ENCODE measurements around the gene MINDY4B. TPM values are rescaled to one million over a fixed set of nuclear protein-coding genes. Genes with fewer than 3 reads are reported as not detected.

The MINDY4B gene
- total and polyA plus RNA-seq, 2 experiments from 2014 or later: not detected

- no peak for TF ChIP-seq ZNF462 (CRISPR knock-in tag; IDR thresholded peaks at IDR 0.05)
- no peak for TF ChIP-seq EZH2phosphoT487 (IDR thresholded peaks at IDR 0.05; ENCODE audit: unreplicated experiment)
- TF ChIP-seq CTCF (conservative IDR thresholded peaks at IDR 0.05; ENCODE audit: low read depth in 2 of 2): no peak
Measured at GRCh38 chr3:150850191-150850590, 55.0 kb downstream of the MINDY4B start (continued).

- H3K27ac Mint-ChIP-seq: no peak overlapping the region
- Histone ChIP-seq H3K79me2 (replicated peaks; ENCODE audit: insufficient read depth) (no peaks in the 10 kb centered on the region), H3K4me1 (ENCODE audit: insufficient read depth) (peaks cover 20% of the 10 kb centered on the region), H3K27ac (ENCODE audit: low read depth) (no peak overlapping the region), H2AFZ (no peak overlapping the region), H3K36me3 (ENCODE audit: insufficient read depth) (no peaks in the 10 kb centered on the region), H4K20me1 (replicated peaks; ENCODE audit: insufficient read depth) (no peaks in the 10 kb centered on the region), H3F3A (replicated peaks; ENCODE audit: low read depth) (no peaks in the 10 kb centered on the region), H3K9me2 (ENCODE audit: insufficient read depth) (no peaks in the 10 kb centered on the region), H3K4me2 (no peak overlapping the region), H3K27me3 (ENCODE audit: insufficient read depth) (no peaks in the 10 kb centered on the region), H3K4me3 (no peak overlapping the region)
- no peaks in the 10 kb centered on the region for H3K27me3 Mint-ChIP-seq (ENCODE audit: insufficient read depth, low read depth, poor library complexity)
- DNase-seq (ENCODE audit: low spot score) (no peak), ATAC-seq (no peak)
- H3K4me3 Mint-ChIP-seq: no peak overlapping the region
- H3K4me1 Mint-ChIP-seq: peaks cover 13% of the 10 kb centered on the region
- peaks cover 21% of the 10 kb centered on the region; the same call in 2 of the 3 replicates for H3K9me3 Mint-ChIP-seq
- H3K36me3 Mint-ChIP-seq (ENCODE audit: low read depth): peaks cover 19% of the 10 kb centered on the region; the same call in 2 of the 3 replicates
- no peak for TF ChIP-seq EZH2 (IDR thresholded peaks at IDR 0.05; ENCODE audit: low read depth, unreplicated experiment)
- no peak for TF ChIP-seq STAT1 (IDR thresholded peaks at IDR 0.05; ENCODE audit: unreplicated experiment)
- TF ChIP-seq NANOG (IDR thresholded peaks at IDR 0.05; ENCODE audit: borderline replicate concordance): no peak
- TF ChIP-seq ZNF331 (CRISPR knock-in tag; IDR thresholded peaks at IDR 0.05; ENCODE audit: low read depth): no peak
- no peak for TF ChIP-seq JUNB (IDR thresholded peaks at IDR 0.05; ENCODE audit: unreplicated experiment)
- TF ChIP-seq POLR2AphosphoS5 (IDR thresholded peaks at IDR 0.05; ENCODE audit: low read depth): no peak
- no peak for TF ChIP-seq CREB1 (CRISPR knock-in tag; IDR thresholded peaks at IDR 0.05; ENCODE audit: low read depth)
Measured at GRCh38 chr3:150848864-150849263, 56.4 kb downstream of the MINDY4B start.

Data from GM23338 (cell line).